GM20000 (cell line): Measurements from ENCODE around the gene SPRING1.

ENCODE experiments used
- DNase-seq: peaks from one replicate; pipeline ENCODE4 v3.0.0; 2012; ENCODE audit warnings: low spot score
- CTCF ChIP-seq: IDR thresholded peaks from 2 replicates; pipeline ENCODE4 v1.5.1; 2012; ENCODE audit warnings: mild to moderate bottlenecking, control low read depth; ENCODE audit errors: extremely low read depth, missing control alignments

Gene SPRING1

GRCh38 chr12:116714175-116714574, 23.7 kb downstream of the SPRING1 start:
- DNase-seq, result no peak
- TF ChIP-seq CTCF, result no peak

GRCh38 chr12:116713527-116713926, 24.3 kb downstream of the SPRING1 start:
- no peak for TF ChIP-seq CTCF
- no peak for DNase-seq

GRCh38 chr12:116712458-116713303, 25.2 kb downstream of the SPRING1 start:
- TF ChIP-seq CTCF, result no peak
- no peak for DNase-seq

- DNase-seq, result no peak
- no peak for TF ChIP-seq CTCF
Measured at GRCh38 chr12:116710370-116711150, 27.3 kb downstream of the SPRING1 start.

- no peak for DNase-seq
- TF ChIP-seq CTCF, result no peak
Measured at GRCh38 chr12:116709768-116710167, 28.1 kb downstream of the SPRING1 start.

GRCh38 chr12:116708826-116709756, 28.8 kb downstream of the SPRING1 start:
- TF ChIP-seq CTCF, result peak; percentile 41
- peak; percentile 47 for DNase-seq
